ENCODE results near the gene CCDC63. TPM values are rescaled to one million over a fixed set of nuclear protein-coding genes. Genes with fewer than 3 reads are reported as not detected.
A peak's percentile ranks its signal among the peaks of the same experiment; 100 is the strongest.

Gene CCDC63
- total RNA-seq, 2 donors from 2014 or later = not detected

DNA sequence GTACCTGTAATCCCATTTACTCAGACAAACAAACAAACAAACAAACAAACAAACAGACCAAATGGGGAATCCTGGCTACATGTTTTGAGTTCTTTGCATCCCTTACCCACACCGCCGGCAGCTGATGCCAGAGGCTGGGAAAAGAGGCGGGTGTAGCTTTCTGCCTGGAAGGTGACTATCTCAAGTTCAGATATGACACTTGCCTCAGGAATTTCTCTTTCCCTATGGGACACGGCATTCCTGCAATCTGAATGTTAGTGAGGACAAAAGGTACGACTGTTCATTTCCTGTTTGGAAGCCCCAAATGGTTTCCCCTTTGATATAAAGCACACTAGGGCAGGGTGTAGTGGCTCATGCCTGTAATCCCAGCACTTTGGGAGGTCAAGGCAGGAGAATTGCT is 70.7 kb downstream of the CCDC63 start:
- H3K27me3 ChIP-seq (replicated peaks; ENCODE audit: insufficient read depth) = no peaks in the 10 kb centered on the region
- TF ChIP-seq, protein P1, sequence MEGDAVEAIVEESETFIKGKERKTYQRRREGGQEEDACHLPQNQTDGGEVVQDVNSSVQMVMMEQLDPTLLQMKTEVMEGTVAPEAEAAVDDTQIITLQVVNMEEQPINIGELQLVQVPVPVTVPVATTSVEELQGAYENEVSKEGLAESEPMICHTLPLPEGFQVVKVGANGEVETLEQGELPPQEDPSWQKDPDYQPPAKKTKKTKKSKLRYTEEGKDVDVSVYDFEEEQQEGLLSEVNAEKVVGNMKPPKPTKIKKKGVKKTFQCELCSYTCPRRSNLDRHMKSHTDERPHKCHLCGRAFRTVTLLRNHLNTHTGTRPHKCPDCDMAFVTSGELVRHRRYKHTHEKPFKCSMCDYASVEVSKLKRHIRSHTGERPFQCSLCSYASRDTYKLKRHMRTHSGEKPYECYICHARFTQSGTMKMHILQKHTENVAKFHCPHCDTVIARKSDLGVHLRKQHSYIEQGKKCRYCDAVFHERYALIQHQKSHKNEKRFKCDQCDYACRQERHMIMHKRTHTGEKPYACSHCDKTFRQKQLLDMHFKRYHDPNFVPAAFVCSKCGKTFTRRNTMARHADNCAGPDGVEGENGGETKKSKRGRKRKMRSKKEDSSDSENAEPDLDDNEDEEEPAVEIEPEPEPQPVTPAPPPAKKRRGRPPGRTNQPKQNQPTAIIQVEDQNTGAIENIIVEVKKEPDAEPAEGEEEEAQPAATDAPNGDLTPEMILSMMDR (IDR thresholded peaks at IDR 0.05) = no peak
- H3K36me3 ChIP-seq = no peaks in the 10 kb centered on the region
- ATAC-seq (ENCODE audit: insufficient number of reproducible peaks, low FRiP score, low read depth) (no peak), DNase-seq (ENCODE audit: low spot score) (no peak)
- H3K4me1 ChIP-seq (ENCODE audit: control insufficient read depth in 1 of 2, low read depth in 2 of 2) = no peaks in the 10 kb centered on the region
- H3K9me3 ChIP-seq = no peaks in the 10 kb centered on the region
- H3K27ac ChIP-seq = no peak overlapping the region
- no peak overlapping the region for H3K4me3 ChIP-seq

DNA sequence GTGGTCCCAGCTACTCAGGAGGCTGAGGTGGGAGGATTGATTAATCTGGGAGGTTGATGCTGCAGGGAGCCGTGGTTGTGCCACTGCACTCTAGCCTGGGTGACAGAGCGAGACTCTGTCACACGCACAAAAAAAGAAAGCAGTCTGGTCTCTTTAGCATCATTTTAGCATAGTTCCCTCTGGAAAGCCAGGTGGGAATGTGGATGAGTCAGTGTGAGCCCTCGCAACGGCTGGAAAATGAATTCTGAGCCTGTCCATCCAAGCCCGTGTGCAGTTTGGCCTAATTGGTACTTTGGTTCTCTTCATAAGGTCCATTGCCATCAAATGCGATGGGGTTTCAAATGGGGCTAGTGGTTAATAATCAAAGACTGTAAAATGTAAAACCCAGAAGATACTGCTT is 71.2 kb downstream of the CCDC63 start:
- TF ChIP-seq, protein P1 (IDR thresholded peaks at IDR 0.05) = no peak
- H3K27me3 ChIP-seq (replicated peaks; ENCODE audit: insufficient read depth) = no peaks in the 10 kb centered on the region
- ATAC-seq (ENCODE audit: insufficient number of reproducible peaks, low FRiP score, low read depth) = no peak
- H3K4me3 ChIP-seq = no peak overlapping the region
- no peak overlapping the region for H3K27ac ChIP-seq
- no peaks in the 10 kb centered on the region for H3K4me1 ChIP-seq (ENCODE audit: control insufficient read depth in 1 of 2, low read depth in 2 of 2)
- DNase-seq (ENCODE audit: low spot score) = no peak
- H3K36me3 ChIP-seq = no peaks in the 10 kb centered on the region
- H3K9me3 ChIP-seq = no peaks in the 10 kb centered on the region

DNA sequence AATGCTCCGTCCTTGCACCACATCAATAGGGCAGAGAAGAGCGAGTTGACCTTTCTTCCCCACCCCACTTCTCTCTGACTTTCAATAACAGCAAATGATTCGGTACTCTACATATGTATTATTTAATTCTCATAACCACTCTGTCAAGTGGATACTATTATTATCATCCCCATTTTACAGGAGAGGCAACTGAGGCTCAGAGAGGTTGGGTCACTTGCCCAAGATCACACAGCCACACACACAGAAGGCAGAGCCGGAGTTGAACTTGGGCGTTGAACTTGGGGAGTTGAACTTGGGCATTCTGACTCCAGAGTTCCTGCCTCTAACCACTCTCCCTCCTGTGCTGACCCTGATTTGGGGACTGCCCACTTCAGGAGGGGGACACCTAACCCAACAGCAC is 72.9 kb downstream of the CCDC63 start:
- Histone ChIP-seq H3K27me3 (replicated peaks; ENCODE audit: insufficient read depth) (no peaks in the 10 kb centered on the region), H3K9me3 (no peaks in the 10 kb centered on the region), H3K4me3 (no peak overlapping the region), H3K27ac (no peak overlapping the region), H3K36me3 (no peaks in the 10 kb centered on the region), H3K4me1 (ENCODE audit: control insufficient read depth in 1 of 2, low read depth in 2 of 2) (no peaks in the 10 kb centered on the region)
- TF ChIP-seq, protein P1 (IDR thresholded peaks at IDR 0.05) = no peak
- no peak for DNase-seq (ENCODE audit: low spot score)
- ATAC-seq (ENCODE audit: insufficient number of reproducible peaks, low FRiP score, low read depth) = no peak

DNA sequence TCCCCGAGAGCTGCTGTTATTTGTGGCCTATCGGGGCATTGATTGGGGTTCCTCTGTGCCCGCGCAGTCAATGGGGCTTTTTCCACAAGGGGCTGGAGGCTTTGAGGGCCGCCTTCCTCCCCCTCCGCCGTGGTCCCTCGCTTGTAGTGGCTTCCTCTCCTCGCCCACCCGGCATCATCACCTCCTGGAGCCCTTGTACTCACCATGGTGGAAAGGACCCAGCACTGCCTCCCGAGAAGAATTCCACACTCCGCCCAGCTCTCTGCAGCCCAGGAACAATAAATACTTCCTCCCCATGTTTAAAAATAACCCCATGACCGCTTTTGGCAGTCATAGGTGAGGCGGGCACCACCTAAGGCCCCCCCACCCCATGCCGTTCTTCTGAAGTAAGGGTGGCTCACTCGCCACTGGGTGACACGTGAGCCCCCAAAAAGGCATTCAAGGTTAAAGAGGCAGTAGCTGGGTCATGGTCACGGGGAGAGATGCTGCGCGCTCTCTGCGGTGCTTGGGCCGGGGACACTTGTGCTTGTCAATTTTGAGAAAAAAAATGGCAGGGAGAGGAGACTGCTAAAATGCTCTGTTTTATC is 73.6 kb downstream of the CCDC63 start, which contains the start of gene MYL2:
MYL2 (minus strand) TSS at position 256 of the 587 bp plus-strand sequence; CDS start at position 206, 50 bp downstream.
- no peaks in the 10 kb centered on the region for H3K4me1 ChIP-seq (ENCODE audit: control insufficient read depth in 1 of 2, low read depth in 2 of 2)
- DNase-seq (ENCODE audit: low spot score) (no peak), ATAC-seq (ENCODE audit: insufficient number of reproducible peaks, low FRiP score, low read depth) (peak; percentile 19)
- no peaks in the 10 kb centered on the region for H3K9me3 ChIP-seq
- no peak within 1 kb of the TSS for H3K4me3 ChIP-seq
- H3K27ac ChIP-seq = no peak within 1 kb of the TSS
- TF ChIP-seq, protein P1 (IDR thresholded peaks at IDR 0.05) = no peak
- no peaks in the 10 kb centered on the region for H3K27me3 ChIP-seq (replicated peaks; ENCODE audit: insufficient read depth)
- no peaks in the 10 kb centered on the region for H3K36me3 ChIP-seq

DNA sequence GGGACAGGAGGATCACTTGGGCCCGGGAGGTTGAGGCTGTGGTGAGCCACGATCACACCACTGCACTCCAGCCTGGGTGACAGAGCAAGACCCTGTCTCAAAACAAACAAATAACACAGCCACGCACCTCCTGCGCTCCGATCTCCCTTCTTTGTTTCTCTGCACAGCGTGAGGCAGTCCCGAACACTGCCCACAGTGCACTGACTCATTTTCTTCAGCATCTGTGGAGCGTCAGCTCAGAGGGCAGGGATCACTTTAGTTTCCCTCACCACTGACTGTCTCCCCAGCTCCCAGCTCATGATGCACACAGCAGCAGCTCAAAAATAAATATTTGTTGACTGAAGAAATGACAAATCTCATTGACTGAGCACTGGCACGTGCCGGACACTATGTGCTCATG is 74.5 kb downstream of the CCDC63 start:
- Histone ChIP-seq H3K27ac (no peak overlapping the region), H3K4me1 (ENCODE audit: control insufficient read depth in 1 of 2, low read depth in 2 of 2) (no peaks in the 10 kb centered on the region), H3K9me3 (no peaks in the 10 kb centered on the region), H3K4me3 (no peak overlapping the region), H3K36me3 (no peaks in the 10 kb centered on the region), H3K27me3 (replicated peaks; ENCODE audit: insufficient read depth) (no peaks in the 10 kb centered on the region)
- TF ChIP-seq, protein P1 (IDR thresholded peaks at IDR 0.05) = no peak
- ATAC-seq (ENCODE audit: insufficient number of reproducible peaks, low FRiP score, low read depth) = no peak
- DNase-seq (ENCODE audit: low spot score) = no peak

Data from thoracic aorta (tissue), 2 donors.